ENCODE measurements around the gene CNR2.

DNA sequence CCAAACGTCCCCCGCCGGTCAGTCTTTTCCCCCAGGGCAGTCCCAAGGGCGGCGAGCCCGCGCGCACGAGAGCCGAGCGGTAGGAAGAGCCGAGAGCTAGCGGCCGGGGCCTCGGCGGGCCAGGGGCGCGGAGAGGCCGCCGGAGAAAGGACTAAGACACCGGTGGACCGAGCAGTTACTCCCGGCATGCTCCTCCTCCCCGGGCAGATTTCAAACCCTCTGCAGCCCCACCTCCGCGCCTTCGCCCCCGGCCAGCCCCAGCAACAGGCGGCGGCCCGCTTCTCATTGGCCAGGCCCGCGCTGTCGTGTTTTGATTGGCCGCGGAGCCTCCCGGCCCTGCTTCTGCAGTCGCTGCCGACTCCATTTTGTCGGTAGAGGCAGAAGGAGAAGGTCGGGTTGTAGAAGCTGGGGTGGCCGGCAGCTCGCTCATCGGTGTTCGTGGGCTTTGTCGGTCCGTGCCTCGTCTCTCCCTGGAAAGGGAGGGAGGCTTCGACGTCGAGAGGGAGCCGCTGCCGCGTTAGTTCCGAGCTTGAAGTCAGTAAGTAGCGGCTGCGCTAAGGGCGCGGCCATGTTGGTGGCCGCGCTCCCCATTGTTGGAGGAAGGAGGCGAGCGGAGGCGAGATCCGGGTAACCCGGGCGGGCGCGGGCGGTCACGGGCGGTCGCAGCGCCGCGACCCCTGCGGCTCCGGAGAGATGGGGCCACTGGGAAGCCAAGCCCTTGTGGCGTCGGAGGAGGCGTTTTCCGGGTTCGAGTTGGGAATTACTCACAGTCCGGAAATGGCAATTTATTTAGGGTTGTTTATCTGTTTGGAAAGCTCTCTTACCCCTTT, 46.5 kb upstream of the CNR2 start, which contains the start of gene PNRC2:
- TF ChIP-seq, protein P1, sequence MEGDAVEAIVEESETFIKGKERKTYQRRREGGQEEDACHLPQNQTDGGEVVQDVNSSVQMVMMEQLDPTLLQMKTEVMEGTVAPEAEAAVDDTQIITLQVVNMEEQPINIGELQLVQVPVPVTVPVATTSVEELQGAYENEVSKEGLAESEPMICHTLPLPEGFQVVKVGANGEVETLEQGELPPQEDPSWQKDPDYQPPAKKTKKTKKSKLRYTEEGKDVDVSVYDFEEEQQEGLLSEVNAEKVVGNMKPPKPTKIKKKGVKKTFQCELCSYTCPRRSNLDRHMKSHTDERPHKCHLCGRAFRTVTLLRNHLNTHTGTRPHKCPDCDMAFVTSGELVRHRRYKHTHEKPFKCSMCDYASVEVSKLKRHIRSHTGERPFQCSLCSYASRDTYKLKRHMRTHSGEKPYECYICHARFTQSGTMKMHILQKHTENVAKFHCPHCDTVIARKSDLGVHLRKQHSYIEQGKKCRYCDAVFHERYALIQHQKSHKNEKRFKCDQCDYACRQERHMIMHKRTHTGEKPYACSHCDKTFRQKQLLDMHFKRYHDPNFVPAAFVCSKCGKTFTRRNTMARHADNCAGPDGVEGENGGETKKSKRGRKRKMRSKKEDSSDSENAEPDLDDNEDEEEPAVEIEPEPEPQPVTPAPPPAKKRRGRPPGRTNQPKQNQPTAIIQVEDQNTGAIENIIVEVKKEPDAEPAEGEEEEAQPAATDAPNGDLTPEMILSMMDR (IDR thresholded peaks at IDR 0.05; ENCODE audit: insufficient read depth, low read depth, low read length), result no peak
- TF ChIP-seq EZH2 (IDR thresholded peaks at IDR 0.05; ENCODE audit: insufficient read depth, low read length), result no peak

All from astrocyte (in vitro differentiated cells and primary cell).